B cell (primary cell): ENCODE results near the gene TVP23C.
"Not testable (repeated sequence)": the region's sequence is repeated elsewhere in the genome, so short reads cannot be mapped to it uniquely, and the experiment has no call there.

Experiments used
- CTCF ChIP-seq: fragments of 200-600 bp; IDR thresholded peaks from one replicate; pipeline ENCODE4 v1.8.0; 2022; ENCODE audit warnings: antibody characterized with exemption, mild to moderate bottlenecking
- EZH2 ChIP-seq: IDR thresholded peaks from 2 replicates; pipeline ENCODE4 v1.6.1; 2012; ENCODE audit warnings: borderline replicate concordance, low read depth, mild to moderate bottlenecking, moderate library complexity, low read length; ENCODE audit not compliant: insufficient read depth, poor library complexity, severe bottlenecking

- not testable (repeated sequence) for TF ChIP-seq EZH2, CTCF
Measured at GRCh38 chr17:15558403-15559105, 4.7 kb downstream of the TVP23C start.
